BJ (cell line): Measurements from ENCODE around the gene ACTN3. TPM values are rescaled to one million over a fixed set of nuclear protein-coding genes. Genes with fewer than 3 reads are reported as not detected.

Experiments used
- CTCF ChIA-PET: fragments of 350-600 bp; formaldehyde crosslinking; extraction: SDS; loops from one replicate; lab custom pipeline; 2021; ENCODE audit warnings: antibody characterized with exemption, inconsistent platforms; lab: Yijun Ruan, JAX
- POLR2A ChIA-PET: fragments of 300-600 bp; sonication (Branson Sonifier 250); formaldehyde crosslinking; extraction: SDS; loops from one replicate; lab custom pipeline; 2021; ENCODE audit warnings: antibody characterized with exemption; lab: Charles Lee
- DNase-seq: peaks from one replicate; pipeline ENCODE4 v3.0.0-alpha.2; 2011; ENCODE audit warnings: low read depth
- H3K27me3 ChIP-seq: 2 replicates; pipeline ENCODE4 v1.6.0; 2011; ENCODE audit warnings: low read length; ENCODE audit not compliant: control insufficient read depth, insufficient read depth
- H3K36me3 ChIP-seq: 2 replicates; pipeline ENCODE4 v1.5.1; 2011; ENCODE audit warnings: low read length; ENCODE audit not compliant: control insufficient read depth, insufficient read depth
- H3K4me3 ChIP-seq: 2 replicates; pipeline ENCODE4 v1.5.1; 2011; ENCODE audit warnings: low read depth, mild to moderate bottlenecking, control low read depth, low read length
- polyA plus RNA-seq: library from polyadenylated mRNA; depleted of rRNA; stranded (reverse); fragments of >200 nt; gene quantifications from 2 replicates; pipeline ENCODE4 v1.2.3, GENCODE V29; 2011
- TF ChIP-seq, protein P1 (sequence below): IDR thresholded peaks from 2 replicates; pipeline ENCODE4 v1.5.1; 2011; ENCODE audit warnings: low read depth, mild to moderate bottlenecking, control low read depth, inconsistent platforms, low read length, moderate library complexity; ENCODE audit not compliant: insufficient read depth

ACTN3 gene
- polyA plus RNA-seq, 1 experiment = not detected

DNA sequence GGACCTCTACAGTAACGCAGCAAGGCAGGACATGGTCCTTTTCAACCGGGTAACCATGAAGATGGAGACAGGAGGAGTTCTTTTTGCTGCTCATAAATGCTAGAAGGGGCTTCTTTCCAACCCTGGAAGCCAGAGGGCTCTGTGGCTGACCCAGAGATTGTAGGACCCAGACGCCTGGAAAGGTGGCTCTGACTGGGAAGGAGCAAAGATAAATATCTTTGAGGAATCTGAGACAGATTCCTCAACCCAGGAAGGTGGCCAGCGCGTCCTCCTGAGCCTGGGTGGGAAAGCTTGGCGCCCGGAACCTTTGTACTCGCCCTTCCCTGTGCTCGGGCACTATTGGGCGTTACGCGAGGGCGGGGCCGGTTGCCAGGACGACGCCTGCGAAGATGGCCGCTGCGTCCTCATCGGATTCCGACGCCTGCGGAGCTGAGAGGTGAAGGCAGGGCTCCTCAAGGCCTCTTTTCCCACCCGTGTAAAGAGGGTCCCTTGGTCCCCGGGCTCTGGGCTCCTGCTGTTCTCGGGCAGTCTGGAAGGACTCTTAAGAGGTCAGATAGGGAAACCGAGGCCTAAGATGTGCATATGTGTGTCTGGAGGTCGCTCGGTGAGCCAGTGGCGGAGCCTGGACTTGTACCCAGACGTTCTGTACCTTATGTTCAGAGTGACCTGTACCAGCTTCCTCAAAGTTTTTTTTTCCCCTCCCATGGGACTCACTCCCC is 36.3 kb upstream of the ACTN3 start, which contains the start of gene BBS1:
Gene BBS1, plus strand, starts transcription at position 365 of the 719 bp plus-strand sequence. Its CDS starts 25 bp downstream, at position 390.
- no peaks in the 10 kb centered on the region for H3K27me3 ChIP-seq
- H3K4me3 ChIP-seq = peak within 1 kb of the TSS; percentile 80
- DNase-seq = peak; percentile 3
- TF ChIP-seq, protein P1, sequence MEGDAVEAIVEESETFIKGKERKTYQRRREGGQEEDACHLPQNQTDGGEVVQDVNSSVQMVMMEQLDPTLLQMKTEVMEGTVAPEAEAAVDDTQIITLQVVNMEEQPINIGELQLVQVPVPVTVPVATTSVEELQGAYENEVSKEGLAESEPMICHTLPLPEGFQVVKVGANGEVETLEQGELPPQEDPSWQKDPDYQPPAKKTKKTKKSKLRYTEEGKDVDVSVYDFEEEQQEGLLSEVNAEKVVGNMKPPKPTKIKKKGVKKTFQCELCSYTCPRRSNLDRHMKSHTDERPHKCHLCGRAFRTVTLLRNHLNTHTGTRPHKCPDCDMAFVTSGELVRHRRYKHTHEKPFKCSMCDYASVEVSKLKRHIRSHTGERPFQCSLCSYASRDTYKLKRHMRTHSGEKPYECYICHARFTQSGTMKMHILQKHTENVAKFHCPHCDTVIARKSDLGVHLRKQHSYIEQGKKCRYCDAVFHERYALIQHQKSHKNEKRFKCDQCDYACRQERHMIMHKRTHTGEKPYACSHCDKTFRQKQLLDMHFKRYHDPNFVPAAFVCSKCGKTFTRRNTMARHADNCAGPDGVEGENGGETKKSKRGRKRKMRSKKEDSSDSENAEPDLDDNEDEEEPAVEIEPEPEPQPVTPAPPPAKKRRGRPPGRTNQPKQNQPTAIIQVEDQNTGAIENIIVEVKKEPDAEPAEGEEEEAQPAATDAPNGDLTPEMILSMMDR = peak; percentile 8; the same call in 1 of the 2 replicates
- H3K36me3 ChIP-seq = peaks cover 8% of the 10 kb centered on the region
- CTCF ChIA-PET = interaction anchor here (0.7 kb wide), 1 partner anchor 49 kb away, joined by 3 read pairs; no protein-coding TSS in a partner anchor
- POLR2A ChIA-PET = no interaction called here

DNA sequence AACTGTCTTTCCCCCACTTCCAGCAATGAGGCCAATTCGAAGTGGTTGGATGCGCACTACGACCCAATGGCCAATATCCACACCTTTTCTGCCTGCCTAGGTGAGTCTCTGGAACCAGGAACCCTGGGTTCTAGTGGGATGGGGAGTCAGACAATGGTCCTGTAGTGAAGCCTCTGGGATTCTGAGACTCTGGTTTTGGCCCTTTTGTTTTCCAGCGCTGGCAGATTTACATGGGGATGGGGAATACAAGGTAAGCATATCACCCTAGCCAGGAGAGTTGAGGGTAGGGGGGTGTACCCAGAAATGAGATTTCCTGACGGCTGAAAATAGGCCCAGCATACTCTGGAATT is 35.7 kb upstream of the ACTN3 start:
- no peak for DNase-seq
- ChIA-PET POLR2A (no interaction called here), CTCF (interaction anchor here (0.7 kb wide), 1 partner anchor 48 kb away, joined by 3 read pairs; no protein-coding TSS in a partner anchor)
- Histone ChIP-seq H3K36me3 (peaks cover 10% of the 10 kb centered on the region), H3K4me3 (peak overlapping the region; percentile 80), H3K27me3 (no peaks in the 10 kb centered on the region)
- TF ChIP-seq, protein P1 = no peak

DNA sequence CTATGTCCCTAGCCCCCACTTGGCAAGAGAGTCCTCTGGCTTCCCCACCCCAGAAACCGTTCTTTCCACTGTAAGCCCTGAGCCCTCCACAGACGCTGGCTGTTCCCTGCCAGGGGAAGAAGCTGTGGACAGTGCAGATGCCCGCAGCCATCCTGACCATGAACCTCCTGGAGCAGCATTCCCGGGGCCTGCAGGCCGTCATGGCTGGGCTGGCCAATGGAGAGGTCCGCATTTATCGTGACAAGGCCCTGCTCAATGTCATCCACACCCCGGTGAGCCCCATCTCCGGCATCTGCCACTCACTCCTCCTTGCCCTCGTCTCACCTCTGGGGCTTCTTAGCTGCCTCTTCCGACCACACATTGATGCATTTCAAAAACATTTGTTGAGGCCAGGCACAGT is 23.1 kb upstream of the ACTN3 start:
- no peak for DNase-seq
- Histone ChIP-seq H3K27me3 (no peaks in the 10 kb centered on the region), H3K36me3 (peaks cover 15% of the 10 kb centered on the region), H3K4me3 (no peak overlapping the region)
- TF ChIP-seq, protein P1 = no peak
- ChIA-PET CTCF (no interaction called here), POLR2A (no interaction called here)

DNA sequence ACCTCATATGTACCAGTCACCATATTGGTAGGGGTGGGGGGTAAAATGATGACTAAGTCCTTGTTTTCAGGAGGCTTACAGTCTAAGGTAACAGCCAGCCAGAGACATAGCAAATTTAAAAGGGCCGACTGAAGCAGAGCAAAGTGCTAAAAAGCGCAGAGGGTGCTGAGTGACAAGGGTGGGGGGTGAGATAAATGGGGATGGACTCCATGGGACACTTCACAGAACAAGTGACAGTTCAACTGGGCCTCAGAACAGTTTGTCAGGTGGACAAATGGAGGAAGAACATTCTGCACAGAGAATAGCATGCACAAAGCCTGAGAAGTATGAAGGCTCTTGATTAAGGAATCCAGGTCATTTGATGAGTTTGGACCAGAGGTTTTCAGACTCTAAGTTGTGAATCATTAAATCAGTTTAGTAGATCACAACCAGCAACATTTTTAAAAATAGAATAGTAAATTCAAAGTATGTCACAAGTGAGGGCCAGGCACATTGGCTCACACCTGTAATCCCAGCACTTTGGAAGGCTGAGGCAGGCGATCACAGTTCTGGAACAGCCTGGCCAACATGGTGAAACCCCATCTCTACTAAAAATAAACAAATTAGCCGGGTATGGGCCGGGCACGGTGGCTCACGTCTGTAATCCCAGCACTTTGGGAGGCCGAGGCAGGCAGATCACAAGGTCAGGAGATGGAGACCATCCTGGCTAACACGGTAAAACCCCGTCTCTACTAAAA is 22.2 kb upstream of the ACTN3 start:
- TF ChIP-seq, protein P1 = no peak
- no peaks in the 10 kb centered on the region for H3K27me3 ChIP-seq
- H3K36me3 ChIP-seq = peaks cover 13% of the 10 kb centered on the region
- ChIA-PET POLR2A (no interaction called here), CTCF (no interaction called here)
- no peak overlapping the region for H3K4me3 ChIP-seq
- DNase-seq = no peak

DNA sequence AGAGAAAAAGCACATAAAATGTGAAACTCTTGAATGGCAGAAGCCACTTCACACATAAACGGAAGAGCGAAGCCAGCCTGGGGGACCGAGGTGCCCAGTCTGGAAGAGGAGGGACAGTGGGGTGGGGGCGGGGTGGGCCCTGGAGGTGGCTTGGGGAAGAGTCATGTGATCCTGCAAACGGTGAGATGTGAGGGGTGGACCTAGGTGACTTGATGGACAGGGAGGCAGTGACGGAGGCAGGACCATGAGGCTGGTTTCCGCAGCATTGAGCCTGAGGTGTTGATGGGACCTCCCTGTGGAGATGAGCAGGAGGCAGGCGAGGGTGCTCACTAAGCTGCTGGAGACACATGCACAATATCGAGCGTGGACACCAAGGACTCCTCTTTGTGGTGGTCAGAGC is 17.6 kb upstream of the ACTN3 start:
- Histone ChIP-seq H3K27me3 (no peaks in the 10 kb centered on the region), H3K4me3 (no peak overlapping the region), H3K36me3 (peaks cover 3% of the 10 kb centered on the region; the same call in 1 of the 2 replicates)
- DNase-seq = no peak
- TF ChIP-seq, protein P1 = no peak
- ChIA-PET POLR2A (no interaction called here), CTCF (interaction anchor here (0.5 kb wide), 1 partner anchor 166 kb away, joined by 3 read pairs; no protein-coding TSS in a partner anchor)
